Peyer's patch (tissue), 4 donors: ENCODE measurements around the gene LAMC1. TPM values are rescaled to one million over a fixed set of nuclear protein-coding genes. Genes with fewer than 3 reads are reported as not detected.

ENCODE experiments used
- DNase-seq, 3 donors: peaks; one replicate each; pipeline ENCODE4 v3.0.0-alpha.2; 2017 to 2019
- H3K27ac ChIP-seq, 4 donors: fragments of 200-600 bp; sonication (generic); one replicate each; pipeline ENCODE4 v1.5.1; 2016 to 2019
- H3K27me3 ChIP-seq, 2 donors: fragments of 200-600 bp; sonication (generic); one replicate each; pipeline ENCODE4 v1.5.1; 2019
- H3K36me3 ChIP-seq, 3 donors: fragments of 200-600 bp; sonication (generic); one replicate each; pipeline ENCODE4 v1.5.1; 2016 to 2019
- H3K4me1 ChIP-seq, 4 donors: fragments of 200-600 bp; sonication (generic); one replicate each; pipeline ENCODE4 v1.5.1; 2016 to 2019
- H3K4me3 ChIP-seq, 4 donors: fragments of 200-600 bp; sonication (generic); 1 replicate in 3 of 4; 2 replicates in 1 of 4; pipeline ENCODE4 v1.5.1; 2016 to 2019; ENCODE audit warnings: mild to moderate bottlenecking in 1 of 4
- H3K9me3 ChIP-seq, 4 donors: fragments of 200-600 bp; sonication (generic); one replicate each; pipeline ENCODE4 v1.5.1; 2016 to 2019; ENCODE audit warnings: mild to moderate bottlenecking in 1 of 4
- CTCF ChIP-seq, 6 experiments: fragments of 450-650 bp in 4 of 6; fragments of 200-600 bp in 2 of 6; sonication (generic) in 1 of 6; IDR thresholded peaks; one replicate each; pipeline ENCODE4 v1.5.1; 2017 to 2019; ENCODE audit warnings: antibody characterized with exemption in 6 of 6, mild to moderate bottlenecking in 3 of 6, moderate library complexity in 1 of 6
- POLR2A ChIP-seq, 2 donors: fragments of 450-650 bp; IDR thresholded peaks; one replicate each; pipeline ENCODE4 v1.5.1; 2017; ENCODE audit warnings: antibody characterized with exemption in 2 of 2, mild to moderate bottlenecking in 2 of 2, moderate library complexity in 2 of 2
- total RNA-seq, 4 donors: library from RNA; depleted of rRNA; stranded (reverse); fragments of >200 nt; gene quantifications; one replicate each; pipeline ENCODE4 v1.1.0, GENCODE V29; 2016

Gene LAMC1
- total RNA-seq, 4 donors from 2014 or later, result 46.4 to 291 (median 121) TPM

- Histone ChIP-seq H3K9me3 (no peaks in the 10 kb centered on the region), H3K36me3 (no peaks in the 10 kb centered on the region), H3K4me1 (no peaks in the 10 kb centered on the region), H3K27me3 (no peaks in the 10 kb centered on the region), H3K27ac (no peak overlapping the region), H3K4me3 (no peak overlapping the region)
- TF ChIP-seq POLR2A (IDR thresholded peaks at IDR 0.05), result no peak
- TF ChIP-seq CTCF (IDR thresholded peaks at IDR 0.05), result no peak
- DNase-seq, result no peak
These were observed 141.1 kb downstream of the LAMC1 start for GRCh38 chr1:183164340-183164739.

- Histone ChIP-seq H3K4me1 (no peaks in the 10 kb centered on the region), H3K27me3 (no peaks in the 10 kb centered on the region), H3K36me3 (no peaks in the 10 kb centered on the region), H3K9me3 (no peaks in the 10 kb centered on the region), H3K4me3 (no peak overlapping the region), H3K27ac (no peak overlapping the region)
- no peak for DNase-seq
- TF ChIP-seq POLR2A (IDR thresholded peaks at IDR 0.05) (no peak), CTCF (IDR thresholded peaks at IDR 0.05) (no peak)
These were observed 141.7 kb downstream of the LAMC1 start for GRCh38 chr1:183164963-183165362.

- Histone ChIP-seq H3K4me1 (no peaks in the 10 kb centered on the region), H3K27ac (no peak overlapping the region), H3K4me3 (no peak overlapping the region), H3K36me3 (no peaks in the 10 kb centered on the region), H3K27me3 (no peaks in the 10 kb centered on the region), H3K9me3 (no peaks in the 10 kb centered on the region)
- TF ChIP-seq POLR2A (IDR thresholded peaks at IDR 0.05) (no peak), CTCF (IDR thresholded peaks at IDR 0.05) (no peak)
- no peak for DNase-seq
These were observed 142.2 kb downstream of the LAMC1 start for GRCh38 chr1:183165456-183165855.

- no peak for DNase-seq
These were observed 143.2 kb downstream of the LAMC1 start for GRCh38 chr1:183166454-183166853.

GRCh38 chr1:183167676-183168075, 144.5 kb downstream of the LAMC1 start:
- no peaks in the 10 kb centered on the region for H3K4me1 ChIP-seq
- TF ChIP-seq POLR2A (IDR thresholded peaks at IDR 0.05) (no peak), CTCF (IDR thresholded peaks at IDR 0.05) (no peak)
- no peak overlapping the region for H3K4me3 ChIP-seq
- H3K27me3 ChIP-seq, result no peaks in the 10 kb centered on the region
- DNase-seq, result no peak
- H3K9me3 ChIP-seq, result no peaks in the 10 kb centered on the region
- H3K27ac ChIP-seq, result no peak overlapping the region
- no peaks in the 10 kb centered on the region for H3K36me3 ChIP-seq

More at GRCh38 chr1:183166454-183166853, 143.2 kb downstream of the LAMC1 start:
- Histone ChIP-seq H3K36me3 (no peaks in the 10 kb centered on the region), H3K4me1 (no peaks in the 10 kb centered on the region), H3K9me3 (no peaks in the 10 kb centered on the region), H3K4me3 (no peak overlapping the region), H3K27ac (no peak overlapping the region), H3K27me3 (no peaks in the 10 kb centered on the region)
- TF ChIP-seq POLR2A (IDR thresholded peaks at IDR 0.05) (no peak), CTCF (IDR thresholded peaks at IDR 0.05) (no peak)

GRCh38 chr1:183168308-183168707, 145.1 kb downstream of the LAMC1 start:
- H3K27me3 ChIP-seq, result no peaks in the 10 kb centered on the region
- no peak overlapping the region for H3K27ac ChIP-seq
- no peak for DNase-seq
- TF ChIP-seq POLR2A (IDR thresholded peaks at IDR 0.05), result no peak
- TF ChIP-seq CTCF (IDR thresholded peaks at IDR 0.05), result no peak
- no peaks in the 10 kb centered on the region for H3K36me3 ChIP-seq
- no peaks in the 10 kb centered on the region for H3K4me1 ChIP-seq
- no peaks in the 10 kb centered on the region for H3K9me3 ChIP-seq
- H3K4me3 ChIP-seq, result no peak overlapping the region
